HG02852 (cell line): ENCODE data around the gene CYP17A1.
"Not testable (repeated sequence)": the region's sequence is repeated elsewhere in the genome, so short reads cannot be mapped to it uniquely, and the experiment has no call there.

Source experiments
- ATAC-seq: cut with Tn5 transposase; IDR thresholded peaks from one replicate; pipeline ENCODE4 v1.9.1; 2021; ENCODE audit warnings: mild to moderate bottlenecking, moderate library complexity; ENCODE audit not compliant: unreplicated experiment

CYP17A1 gene

GRCh38 chr10:102837230-102837721 is at the start of gene CYP17A1:
Gene CYP17A1 (minus strand): TSS chr10:102837413. CDS start chr10:102837361, 52 bp downstream.
- ATAC-seq, result no peak

- ATAC-seq, result no peak
Observed at GRCh38 chr10:102880256-102880655, 43.0 kb upstream of the CYP17A1 start.

- no peak for ATAC-seq
Observed at GRCh38 chr10:102878629-102879028, 41.4 kb upstream of the CYP17A1 start.

GRCh38 chr10:102876747-102877153 is 39.5 kb upstream of the CYP17A1 start:
- ATAC-seq, result no peak

- ATAC-seq, result no peak
Observed at GRCh38 chr10:102872163-102872562, 35.0 kb upstream of the CYP17A1 start.

- no peak for ATAC-seq
Observed at GRCh38 chr10:102870221-102870620, 33.0 kb upstream of the CYP17A1 start.

GRCh38 chr10:102869258-102870198 is 32.3 kb upstream of the CYP17A1 start, which contains the start of gene AS3MT:
Gene AS3MT (plus strand): TSS chr10:102869470. CDS start chr10:102869593, 123 bp downstream.
- ATAC-seq, result no peak

- ATAC-seq, result no peak
Observed at GRCh38 chr10:102868911-102869257, 31.7 kb upstream of the CYP17A1 start.

GRCh38 chr10:102865620-102866019 is 28.4 kb upstream of the CYP17A1 start:
- ATAC-seq, result no peak

- ATAC-seq, result no peak
Observed at GRCh38 chr10:102863660-102864059, 26.4 kb upstream of the CYP17A1 start.

GRCh38 chr10:102859911-102860310 is 22.7 kb upstream of the CYP17A1 start:
- ATAC-seq, result no peak

- ATAC-seq, result no peak
Observed at GRCh38 chr10:102856758-102857424, 19.7 kb upstream of the CYP17A1 start.

- ATAC-seq, result not testable (repeated sequence)
Observed at GRCh38 chr10:102855731-102856436, 18.7 kb upstream of the CYP17A1 start.

GRCh38 chr10:102853237-102853636 is 16.0 kb upstream of the CYP17A1 start:
- ATAC-seq, result not testable (repeated sequence)

- ATAC-seq, result no peak
Observed at GRCh38 chr10:102850025-102850518, 12.9 kb upstream of the CYP17A1 start.

- no peak for ATAC-seq
Observed at GRCh38 chr10:102845352-102845902, 8.2 kb upstream of the CYP17A1 start.

GRCh38 chr10:102844190-102844776 is 7.1 kb upstream of the CYP17A1 start:
- not testable (repeated sequence) for ATAC-seq

GRCh38 chr10:102843139-102843538 is 5.9 kb upstream of the CYP17A1 start:
- ATAC-seq, result not testable (repeated sequence)

- ATAC-seq, result no peak
Observed at GRCh38 chr10:102841827-102842345, 4.7 kb upstream of the CYP17A1 start.
